Vagina (tissue), 2 donors: Measurements from ENCODE around the gene MANEAL. TPM values are rescaled to one million over a fixed set of nuclear protein-coding genes. Genes with fewer than 3 reads are reported as not detected.
A peak's percentile ranks its signal among the peaks of the same experiment; 100 is the strongest.

Experiments
- DNase-seq, 2 donors: peaks; one replicate each; pipeline ENCODE4 v3.0.0-alpha.2; 2017; ENCODE audit errors: extremely low spot score in 2 of 2
- H3K27ac ChIP-seq: fragments of 200-600 bp; sonication (generic); one replicate; pipeline ENCODE4 v1.5.1; 2019
- H3K27me3 ChIP-seq: fragments of 200-600 bp; sonication (generic); one replicate; pipeline ENCODE4 v1.5.1; 2019
- H3K36me3 ChIP-seq, 2 donors: fragments of 200-600 bp; sonication (generic); one replicate each; pipeline ENCODE4 v1.5.1; 2017 to 2019
- H3K4me1 ChIP-seq: fragments of 200-600 bp; sonication (generic); one replicate; pipeline ENCODE4 v1.5.1; 2019
- H3K4me3 ChIP-seq, 2 donors: fragments of 200-600 bp; sonication (generic); 1 replicate in 1 of 2; 2 replicates in 1 of 2; pipeline ENCODE4 v1.5.1; 2016 to 2019
- H3K9me3 ChIP-seq: fragments of 200-600 bp; sonication (generic); one replicate; pipeline ENCODE4 v1.5.1; 2019
- CTCF ChIP-seq, 3 experiments: fragments of 450-650 bp in 2 of 3; fragments of 200-600 bp in 1 of 3; sonication (generic) in 1 of 3; IDR thresholded peaks; one replicate each; pipeline ENCODE4 v1.5.1; 2017 to 2019; ENCODE audit warnings: antibody characterized with exemption in 3 of 3, mild to moderate bottlenecking in 2 of 3, moderate library complexity in 2 of 3
- POLR2A ChIP-seq, 2 donors: fragments of 450-650 bp; IDR thresholded peaks; one replicate each; pipeline ENCODE4 v1.6.1; 2017; ENCODE audit warnings: antibody characterized with exemption in 2 of 2, mild to moderate bottlenecking in 2 of 2, moderate library complexity in 2 of 2
- POLR2AphosphoS5 ChIP-seq, 2 donors: sonication (generic); formaldehyde crosslinking; IDR thresholded peaks; one replicate each; pipeline ENCODE4 v1.9.0; 2017; ENCODE audit warnings: antibody characterized with exemption in 2 of 2, mild to moderate bottlenecking in 2 of 2, low read depth in 1 of 2; ENCODE audit not compliant: insufficient read depth in 1 of 2
- intact Hi-C: fragments of 100-400 bp; cut with DNase I; formaldehyde crosslinking; loops from one replicate; pipeline ENCODE4 v1.15.1; 2023
- total RNA-seq: library from RNA; depleted of rRNA; stranded (reverse); fragments of >200 nt; gene quantifications from one replicate; pipeline ENCODE4 v1.2.3, GENCODE V29; 2016

MANEAL gene
- total RNA-seq, 1 donor from 2014 or later, result 3.2 TPM

- H3K27me3 ChIP-seq, result no peaks in the 10 kb centered on the region
- DNase-seq, result no peak
- H3K27ac ChIP-seq, result no peak overlapping the region
- TF ChIP-seq POLR2A (IDR thresholded peaks at IDR 0.05) (no peak), CTCF (IDR thresholded peaks at IDR 0.05) (no peak), POLR2AphosphoS5 (IDR thresholded peaks at IDR 0.05; ENCODE audit: insufficient read depth in 1 of 2, low read depth in 1 of 2) (no peak)
- peaks cover 19% of the 10 kb centered on the region for H3K4me1 ChIP-seq
- peak overlapping the region; percentile 53 to 72 for H3K4me3 ChIP-seq
- H3K36me3 ChIP-seq, result no peaks in the 10 kb centered on the region
- no peaks in the 10 kb centered on the region for H3K9me3 ChIP-seq
- intact Hi-C loops, result no loop called here
Observed at GRCh38 chr1:37792943-37793686, 532 bp upstream of the MANEAL start.

- Histone ChIP-seq H3K36me3 (no peaks in the 10 kb centered on the region), H3K27ac (no peak overlapping the region), H3K9me3 (no peaks in the 10 kb centered on the region), H3K4me1 (peaks cover 19% of the 10 kb centered on the region), H3K4me3 (peak overlapping the region; percentile 53 to 72), H3K27me3 (no peaks in the 10 kb centered on the region)
- TF ChIP-seq POLR2AphosphoS5 (IDR thresholded peaks at IDR 0.05; ENCODE audit: insufficient read depth in 1 of 2, low read depth in 1 of 2), result no peak
- no peak for TF ChIP-seq CTCF (IDR thresholded peaks at IDR 0.05)
- TF ChIP-seq POLR2A (IDR thresholded peaks at IDR 0.05), result no peak
- no peak for DNase-seq
- intact Hi-C loops, result no loop called here
Observed at GRCh38 chr1:37794372-37795339, 1.0 kb downstream of the MANEAL start.

- DNase-seq, result no peak
- intact Hi-C loops, result no loop called here
- H3K9me3 ChIP-seq, result no peaks in the 10 kb centered on the region
- no peak overlapping the region for H3K4me3 ChIP-seq
- peaks cover 0 to 8% of the 10 kb centered on the region in 2 donors for H3K36me3 ChIP-seq
- TF ChIP-seq CTCF (IDR thresholded peaks at IDR 0.05) (no peak), POLR2A (IDR thresholded peaks at IDR 0.05) (no peak), POLR2AphosphoS5 (IDR thresholded peaks at IDR 0.05; ENCODE audit: insufficient read depth in 1 of 2, low read depth in 1 of 2) (peak in 1 of 2 donors; percentile 22)
- H3K27me3 ChIP-seq, result no peaks in the 10 kb centered on the region
- peaks cover 19% of the 10 kb centered on the region for H3K4me1 ChIP-seq
- H3K27ac ChIP-seq, result no peak overlapping the region
Observed at GRCh38 chr1:37795340-37796125, 1.9 kb downstream of the MANEAL start.

- Histone ChIP-seq H3K36me3 (peaks cover 0 to 23% of the 10 kb centered on the region in 2 donors), H3K27ac (no peak overlapping the region), H3K4me1 (peaks cover 19% of the 10 kb centered on the region), H3K9me3 (no peaks in the 10 kb centered on the region), H3K4me3 (no peak overlapping the region), H3K27me3 (no peaks in the 10 kb centered on the region)
- no peak for DNase-seq
- no peak for TF ChIP-seq POLR2AphosphoS5 (IDR thresholded peaks at IDR 0.05; ENCODE audit: insufficient read depth in 1 of 2, low read depth in 1 of 2)
- TF ChIP-seq CTCF (IDR thresholded peaks at IDR 0.05), result no peak
- no peak for TF ChIP-seq POLR2A (IDR thresholded peaks at IDR 0.05)
- intact Hi-C loops, result no loop called here
Observed at GRCh38 chr1:37797750-37798345, 4.2 kb downstream of the MANEAL start.
